NCI-H1105 (cell line): Measurements from ENCODE around the gene RSAD2.
"Not testable (repeated sequence)": the region's sequence is repeated elsewhere in the genome, so short reads cannot be mapped to it uniquely, and the experiment has no call there.

Experiments used
- DNase-seq: peaks from one replicate; lab custom pipeline; 2025; lab: John Stamatoyannopoulos, UW

RSAD2 gene

GRCh38 chr2:6864923-6865345 is 12.6 kb upstream of the RSAD2 start:
- no peak for DNase-seq

- peak; percentile 52 for DNase-seq
Observed at GRCh38 chr2:6865346-6866274, 12.0 kb upstream of the RSAD2 start, which contains the start of gene CMPK2. CMPK2 (minus strand) TSS chr2:6865907; CDS start chr2:6865696, 211 bp downstream.

DNA sequence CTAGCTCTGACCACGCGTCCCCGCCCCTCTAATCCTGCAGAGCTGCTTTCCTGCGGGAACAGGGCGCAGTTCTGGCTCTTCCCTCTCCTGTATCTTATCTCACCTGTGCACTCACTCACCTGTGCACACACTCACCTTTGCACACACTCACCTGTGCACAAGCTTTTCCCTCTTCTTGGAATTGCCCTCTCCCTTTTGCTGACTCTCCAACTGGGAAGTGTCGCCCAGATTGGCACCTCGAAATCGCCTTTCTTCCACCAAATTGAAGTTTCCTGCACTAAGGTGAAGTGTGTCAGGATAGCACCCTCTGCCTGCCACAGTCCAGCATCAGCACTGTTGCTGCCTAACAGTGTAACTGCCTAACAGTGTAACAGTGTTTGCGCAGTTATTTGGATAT is 11.3 kb upstream of the RSAD2 start:
- peak; percentile 30 for DNase-seq

GRCh38 chr2:6866982-6867381 is 10.6 kb upstream of the RSAD2 start:
- DNase-seq = no peak

GRCh38 chr2:6872394-6872793 is 5.2 kb upstream of the RSAD2 start:
- DNase-seq = no peak

GRCh38 chr2:6874032-6874431 is 3.5 kb upstream of the RSAD2 start:
- DNase-seq = no peak

- no peak for DNase-seq
Observed at GRCh38 chr2:6876309-6876708, 1.3 kb upstream of the RSAD2 start.

GRCh38 chr2:6878549-6878948 is 972 bp downstream of the RSAD2 start:
- no peak for DNase-seq

DNA sequence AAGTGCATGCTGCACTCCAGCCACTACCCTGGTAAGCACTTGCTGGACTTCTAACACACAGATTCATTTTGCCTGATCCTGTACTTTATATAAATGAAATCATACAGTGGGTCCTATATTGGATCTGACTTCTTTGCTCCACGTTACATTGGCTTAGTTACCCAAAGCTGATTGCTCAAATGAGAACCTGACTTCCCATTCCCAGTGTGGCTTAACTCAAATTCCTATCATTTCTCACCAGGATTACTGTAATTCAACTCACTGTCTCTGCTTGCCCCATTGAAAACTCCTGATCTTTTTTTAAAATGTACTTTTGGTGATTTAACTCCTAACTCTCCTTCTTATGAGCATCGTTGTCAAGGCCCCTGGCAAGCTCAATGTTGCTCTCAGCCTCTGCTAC is 1.4 kb downstream of the RSAD2 start:
- no peak for DNase-seq

GRCh38 chr2:6880200-6880733 is 2.7 kb downstream of the RSAD2 start:
- no peak for DNase-seq

DNA sequence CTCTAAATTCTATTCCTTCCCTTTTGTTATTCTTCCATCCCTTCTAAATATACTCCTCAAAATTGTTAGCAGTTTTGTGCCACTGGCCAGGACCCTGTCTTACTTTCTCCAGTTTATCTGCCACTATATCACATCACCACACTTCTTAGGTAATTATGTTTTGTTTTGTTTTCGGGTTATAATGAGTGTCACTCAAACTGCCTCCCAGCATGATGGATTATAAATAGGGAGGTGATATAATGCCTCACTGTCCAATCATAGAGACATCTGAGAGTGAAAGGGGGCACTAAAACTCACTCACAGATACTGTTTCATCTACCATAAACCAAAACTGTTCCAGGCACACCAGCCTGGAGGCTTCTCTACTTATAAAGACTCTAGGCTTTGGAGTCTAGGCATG is 3.5 kb downstream of the RSAD2 start:
- DNase-seq = peak; percentile 26

GRCh38 chr2:6881516-6881915 is 3.9 kb downstream of the RSAD2 start:
- no peak for DNase-seq

DNA sequence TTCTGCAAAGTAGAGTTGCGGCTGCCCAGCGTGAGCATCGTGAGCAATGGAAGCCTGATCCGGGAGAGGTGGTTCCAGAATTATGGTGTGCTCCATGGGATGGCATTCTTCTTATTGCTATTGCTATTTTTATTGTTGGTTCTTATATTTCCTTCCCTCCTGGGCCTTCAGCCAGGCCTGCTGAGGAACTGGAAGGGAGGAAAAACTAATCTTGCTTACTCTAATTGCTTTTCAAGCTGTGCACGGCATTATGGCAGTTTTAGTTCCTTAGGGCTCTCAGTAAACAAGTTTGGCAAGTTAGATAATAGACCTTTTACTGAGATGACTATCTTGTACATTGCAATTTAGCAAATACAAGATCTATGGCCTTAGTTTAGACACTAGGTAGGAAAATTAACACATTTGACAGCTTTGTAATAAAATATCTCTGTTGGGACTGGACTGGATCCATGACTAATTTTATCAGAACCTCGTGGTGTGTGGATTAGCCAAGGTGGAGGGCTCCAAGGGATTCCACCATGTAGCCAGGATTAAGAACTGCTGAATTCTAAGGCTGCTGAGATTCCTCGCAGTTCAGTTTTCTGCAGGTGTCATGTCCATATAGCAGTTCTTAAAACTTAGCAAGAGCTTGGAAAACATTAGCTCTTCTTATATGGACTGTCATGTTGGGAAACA is 6.0 kb downstream of the RSAD2 start:
- no peak for DNase-seq

DNA sequence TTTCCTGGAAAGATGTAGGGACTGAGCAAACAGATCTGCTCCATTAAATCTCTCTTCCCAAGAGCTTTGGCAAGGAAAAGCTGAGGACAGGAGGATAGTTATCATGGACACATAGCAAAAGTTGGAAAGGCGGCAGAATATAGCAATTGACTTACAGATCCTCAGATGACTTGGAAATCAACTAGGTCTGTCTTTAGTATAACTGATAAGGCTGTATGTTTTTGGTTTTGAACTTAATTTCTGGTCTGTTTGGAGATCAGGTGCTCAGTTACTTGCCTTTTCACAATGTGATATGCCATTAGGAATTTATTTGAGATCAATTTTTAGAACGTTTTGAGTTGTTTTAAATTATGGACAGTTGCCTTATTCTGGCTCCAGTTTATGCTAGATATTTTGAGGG is 8.0 kb downstream of the RSAD2 start:
- DNase-seq = no peak

GRCh38 chr2:6885968-6886367 is 8.4 kb downstream of the RSAD2 start:
- no peak for DNase-seq

GRCh38 chr2:6887751-6888192 is 10.2 kb downstream of the RSAD2 start:
- DNase-seq = no peak

- no peak for DNase-seq
Observed at GRCh38 chr2:6888724-6889123, 11.1 kb downstream of the RSAD2 start.

DNA sequence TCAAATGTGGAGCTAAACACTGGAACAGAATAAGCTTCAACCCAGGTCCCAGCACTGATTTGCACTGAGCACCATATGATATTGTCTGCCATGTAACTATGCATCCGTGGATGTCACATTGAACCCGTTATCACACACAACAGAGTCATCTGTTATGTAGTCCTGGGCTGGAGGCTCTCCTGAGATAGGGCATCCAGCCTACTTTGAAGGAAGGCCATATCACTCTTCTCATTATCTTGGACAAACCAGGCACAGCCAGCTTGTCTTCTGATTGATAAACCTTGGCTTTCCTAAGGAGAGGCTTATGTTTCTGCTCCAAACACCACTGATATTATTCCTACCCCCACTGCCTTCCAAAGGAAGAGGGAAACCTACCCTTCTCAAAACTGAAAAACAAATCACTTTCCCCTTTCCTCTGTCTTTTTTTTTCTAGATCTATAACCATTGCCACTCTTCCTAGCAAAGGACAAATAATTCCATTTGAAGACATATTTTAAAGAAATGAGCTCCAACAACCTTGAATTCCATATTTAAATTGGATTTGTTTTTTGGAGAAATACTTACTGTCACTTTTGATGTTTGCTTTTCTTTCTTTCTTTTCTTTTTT is 16.4 kb downstream of the RSAD2 start:
- no peak for DNase-seq

DNA sequence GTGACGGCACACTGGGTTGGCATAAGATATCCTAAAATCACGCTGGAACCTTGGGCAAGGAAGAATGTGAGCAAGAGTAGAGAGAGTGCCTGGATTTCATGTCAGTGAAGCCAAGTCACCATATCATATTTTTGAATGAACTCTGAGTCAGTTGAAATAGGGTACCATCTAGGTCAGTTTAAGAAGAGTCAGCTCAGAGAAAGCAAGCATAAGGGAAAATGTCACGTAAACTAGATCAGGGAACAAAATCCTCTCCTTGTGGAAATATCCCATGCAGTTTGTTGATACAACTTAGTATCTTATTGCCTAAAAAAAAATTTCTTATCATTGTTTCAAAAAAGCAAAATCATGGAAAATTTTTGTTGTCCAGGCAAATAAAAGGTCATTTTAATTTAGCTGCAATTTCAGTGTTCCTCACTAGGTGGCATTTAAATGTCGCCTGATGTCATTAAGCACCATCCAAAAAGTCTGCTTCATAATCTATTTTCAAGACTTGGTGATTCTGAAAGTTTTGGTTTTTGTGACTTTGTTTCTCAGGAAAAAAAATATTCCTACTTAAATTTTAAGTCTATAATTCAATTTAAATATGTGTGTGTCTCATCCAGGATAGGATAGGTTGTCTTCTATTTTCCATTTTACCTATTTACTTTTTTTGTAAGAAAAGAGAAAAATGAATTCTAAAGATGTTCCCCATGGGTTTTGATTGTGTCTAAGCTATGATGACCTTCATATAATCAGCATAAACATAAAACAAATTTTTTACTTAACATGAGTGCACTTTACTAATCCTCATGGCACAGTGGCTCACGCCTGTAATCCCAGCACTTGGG is 19.6 kb downstream of the RSAD2 start:
- DNase-seq = peak; percentile 6

DNA sequence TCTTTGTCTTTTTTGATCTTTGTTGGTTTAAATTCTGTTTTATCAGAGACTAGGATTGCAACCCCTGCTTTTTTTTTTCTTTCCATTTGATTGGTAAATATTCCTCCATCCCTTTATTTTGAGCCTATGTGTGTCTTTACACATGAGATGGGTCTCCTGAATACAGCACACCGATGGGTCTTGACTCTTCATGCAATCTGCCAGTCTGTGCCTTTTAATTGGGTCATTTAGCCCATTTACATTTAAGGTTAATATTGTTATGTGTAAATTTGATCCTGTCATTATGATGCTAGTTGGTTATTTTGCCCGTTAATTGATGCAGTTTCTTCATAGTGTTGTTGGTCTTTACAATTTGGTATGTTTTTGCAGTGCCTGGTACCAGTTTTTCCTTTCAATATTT is 25.0 kb downstream of the RSAD2 start:
- DNase-seq = not testable (repeated sequence)

GRCh38 chr2:6905668-6906067 is 28.1 kb downstream of the RSAD2 start:
- no peak for DNase-seq
